HEK293T (cell line): ENCODE data around the gene KLHL29.

Source experiments
- CTBP1 ChIP-seq: fragments of 450-650 bp; IDR thresholded peaks from 2 replicates; pipeline ENCODE4 v1.6.1; 2016; ENCODE audit warnings: borderline replicate concordance
- SP1 ChIP-seq: fragments of 450-650 bp; IDR thresholded peaks from 2 replicates; pipeline ENCODE4 v1.6.1; 2017
- TARDBP ChIP-seq: fragments of 450-650 bp; IDR thresholded peaks from 2 replicates; pipeline ENCODE4 v1.6.1; 2016
- TF ChIP-seq, protein P1 (sequence below): fragments of 450-650 bp; IDR thresholded peaks from 2 replicates; pipeline ENCODE4 v1.6.1; 2016

DNA sequence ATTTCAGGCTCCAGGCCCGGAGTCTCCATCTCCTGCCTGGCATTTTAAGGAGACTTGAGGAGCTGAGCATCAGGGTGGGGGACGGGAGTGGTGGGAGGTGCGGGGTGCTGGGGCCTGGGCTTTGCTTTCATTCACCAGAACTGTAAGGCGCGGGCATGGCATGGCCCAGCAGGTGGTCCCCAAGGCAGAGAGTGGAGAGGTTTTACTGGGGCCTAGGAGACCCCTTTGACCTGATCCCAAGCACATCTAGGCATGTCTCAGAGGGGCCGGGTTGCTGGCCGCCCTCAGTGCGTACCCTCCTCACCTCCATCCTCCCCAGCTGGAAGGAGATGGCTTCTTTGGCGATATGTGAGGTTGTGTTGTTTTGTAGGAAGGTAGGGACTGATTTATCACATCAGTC, 172.5 kb downstream of the KLHL29 start:
- TF ChIP-seq TARDBP (no peak), CTBP1 (no peak), SP1 (no peak)
- TF ChIP-seq, protein P1, sequence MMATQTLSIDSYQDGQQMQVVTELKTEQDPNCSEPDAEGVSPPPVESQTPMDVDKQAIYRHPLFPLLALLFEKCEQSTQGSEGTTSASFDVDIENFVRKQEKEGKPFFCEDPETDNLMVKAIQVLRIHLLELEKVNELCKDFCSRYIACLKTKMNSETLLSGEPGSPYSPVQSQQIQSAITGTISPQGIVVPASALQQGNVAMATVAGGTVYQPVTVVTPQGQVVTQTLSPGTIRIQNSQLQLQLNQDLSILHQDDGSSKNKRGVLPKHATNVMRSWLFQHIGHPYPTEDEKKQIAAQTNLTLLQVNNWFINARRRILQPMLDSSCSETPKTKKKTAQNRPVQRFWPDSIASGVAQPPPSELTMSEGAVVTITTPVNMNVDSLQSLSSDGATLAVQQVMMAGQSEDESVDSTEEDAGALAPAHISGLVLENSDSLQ, result no peak
